Stimulated activated CD4-positive, alpha-beta T cell treated with anti-CD3 and anti-CD28 coated beads, Interleukin-1b, Interleukin-23, amount 100 ng/mL, for 1 hour (primary cell): Measurements from ENCODE around the gene SCGB1C1.
A peak's percentile ranks its signal among the peaks of the same experiment; 100 is the strongest.
"Not testable (repeated sequence)": the region's sequence is repeated elsewhere in the genome, so short reads cannot be mapped to it uniquely, and the experiment has no call there.

ENCODE experiments used
- DNase-seq, 2 donors: peaks; one replicate each; pipeline ENCODE4 v3.0.0-alpha.2; 2020; ENCODE audit warnings: low read depth in 2 of 2

Gene SCGB1C1

DNA sequence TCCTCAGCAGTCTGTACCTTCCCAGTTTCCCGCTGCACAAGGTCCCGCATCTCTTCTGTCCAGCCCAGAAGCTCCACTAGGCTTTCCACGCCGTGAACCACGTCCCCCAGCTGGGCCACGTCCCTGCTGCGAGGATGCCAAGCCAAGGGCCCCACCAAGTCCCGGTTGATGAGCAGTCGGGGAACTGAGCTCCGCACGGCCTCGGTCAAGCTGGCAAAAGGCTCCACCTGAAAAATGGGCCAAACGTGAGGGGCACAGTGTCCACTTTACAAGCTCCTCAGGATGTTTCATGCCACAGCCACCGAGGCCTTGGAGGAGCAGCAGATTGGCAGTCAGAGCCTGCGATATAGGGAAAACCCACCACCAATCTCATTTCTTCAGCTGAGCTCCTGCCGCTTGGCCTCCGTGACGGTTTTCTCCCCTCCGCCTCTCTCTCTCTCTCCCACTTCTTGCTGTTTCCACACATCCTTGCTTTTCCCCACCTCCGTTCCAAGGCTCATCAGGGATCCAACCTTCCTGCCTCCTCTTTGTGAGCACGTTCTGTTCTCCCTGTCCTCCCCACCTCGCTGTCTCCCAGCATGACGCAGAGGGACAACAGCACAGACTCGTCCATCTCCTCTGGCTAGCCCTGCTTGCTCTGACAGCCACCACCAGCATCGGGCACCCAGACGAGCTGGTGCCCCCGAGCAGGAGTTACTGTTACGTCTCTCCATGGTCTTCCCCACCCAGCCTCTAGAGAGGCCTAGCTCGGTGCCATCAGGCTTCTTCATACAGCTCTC lies 26.1 kb downstream of the SCGB1C1 start:
- no peak for DNase-seq

DNA sequence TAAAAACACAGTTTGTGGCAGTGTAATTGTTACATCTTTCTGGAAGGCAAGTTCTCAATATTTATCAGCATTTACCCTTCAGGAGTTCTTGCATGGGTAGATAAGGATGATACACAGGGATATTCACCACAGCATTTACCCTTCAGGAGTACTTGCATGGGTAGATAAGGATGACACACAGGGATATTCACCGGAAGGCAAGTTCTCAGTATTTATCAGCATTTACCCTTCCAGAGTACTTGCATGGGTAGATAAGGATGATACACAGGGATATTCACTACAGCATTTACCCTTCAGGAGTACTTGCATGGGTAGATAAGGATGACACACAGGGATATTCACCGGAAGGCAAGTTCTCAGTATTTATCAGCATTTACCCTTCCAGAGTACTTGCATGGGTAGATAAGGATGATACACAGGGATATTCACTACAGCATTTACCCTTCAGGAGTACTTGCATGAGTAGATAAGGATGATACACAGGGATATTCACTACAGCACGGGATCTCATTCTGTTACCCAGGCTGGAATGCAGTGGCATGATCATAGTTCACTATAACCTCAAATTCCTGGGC lies 27.9 kb downstream of the SCGB1C1 start:
- not testable (repeated sequence) for DNase-seq

DNA sequence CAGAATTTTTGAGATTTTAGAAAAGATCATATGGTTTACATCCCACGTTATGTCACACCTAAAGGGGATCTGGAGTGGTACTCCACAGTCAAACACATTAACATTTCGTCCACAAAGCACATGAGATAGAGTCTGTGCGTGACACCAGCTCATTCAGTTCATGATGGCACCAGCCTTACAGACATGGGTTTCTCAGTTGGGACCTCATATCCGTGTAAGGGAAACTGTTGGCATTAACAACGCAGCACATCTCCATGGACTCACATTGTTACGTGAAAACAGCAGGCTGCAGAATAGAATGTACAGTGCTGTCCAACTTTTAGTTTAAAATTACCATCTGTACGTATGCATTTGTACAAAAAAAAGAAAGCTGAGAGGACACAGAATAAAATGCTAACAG lies 28.7 kb downstream of the SCGB1C1 start:
- no peak for DNase-seq

DNA sequence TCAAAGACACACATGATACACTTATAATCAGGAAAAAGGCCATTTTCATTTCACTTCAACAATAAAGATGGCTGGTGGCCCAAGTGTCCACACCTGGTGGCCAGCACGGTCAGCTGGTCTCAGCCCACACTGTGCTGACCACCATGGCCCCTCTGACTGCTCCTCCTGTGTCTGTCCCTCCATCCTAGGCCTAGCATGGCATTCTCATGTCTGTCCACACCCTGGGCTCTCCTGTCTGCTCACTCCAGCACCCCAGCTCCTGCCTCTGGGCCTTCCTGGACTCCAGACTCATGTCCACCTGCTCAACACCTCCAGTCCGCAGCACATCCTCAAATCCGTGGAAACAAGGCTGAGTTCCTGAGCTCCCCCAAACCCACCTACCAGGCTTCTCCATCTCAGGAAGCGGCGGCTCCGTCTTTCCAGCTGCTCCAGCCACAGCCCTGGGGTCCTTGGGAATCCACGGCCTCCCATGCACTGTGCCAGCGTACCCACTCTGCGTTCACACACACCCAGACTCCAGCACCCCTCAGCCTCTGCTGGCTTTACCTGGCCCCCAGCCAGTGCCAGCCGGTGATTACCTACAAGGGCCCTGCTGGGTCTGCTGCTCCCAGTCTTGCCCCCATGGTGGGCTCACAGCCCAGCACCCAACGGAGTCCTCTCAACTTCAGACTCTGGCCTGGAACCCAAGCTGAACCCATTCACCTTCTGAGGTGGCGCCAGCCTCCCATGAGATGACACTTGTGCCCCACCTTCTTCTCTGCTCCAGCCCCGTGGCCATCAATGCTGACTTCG lies 29.3 kb downstream of the SCGB1C1 start:
- no peak for DNase-seq

DNA sequence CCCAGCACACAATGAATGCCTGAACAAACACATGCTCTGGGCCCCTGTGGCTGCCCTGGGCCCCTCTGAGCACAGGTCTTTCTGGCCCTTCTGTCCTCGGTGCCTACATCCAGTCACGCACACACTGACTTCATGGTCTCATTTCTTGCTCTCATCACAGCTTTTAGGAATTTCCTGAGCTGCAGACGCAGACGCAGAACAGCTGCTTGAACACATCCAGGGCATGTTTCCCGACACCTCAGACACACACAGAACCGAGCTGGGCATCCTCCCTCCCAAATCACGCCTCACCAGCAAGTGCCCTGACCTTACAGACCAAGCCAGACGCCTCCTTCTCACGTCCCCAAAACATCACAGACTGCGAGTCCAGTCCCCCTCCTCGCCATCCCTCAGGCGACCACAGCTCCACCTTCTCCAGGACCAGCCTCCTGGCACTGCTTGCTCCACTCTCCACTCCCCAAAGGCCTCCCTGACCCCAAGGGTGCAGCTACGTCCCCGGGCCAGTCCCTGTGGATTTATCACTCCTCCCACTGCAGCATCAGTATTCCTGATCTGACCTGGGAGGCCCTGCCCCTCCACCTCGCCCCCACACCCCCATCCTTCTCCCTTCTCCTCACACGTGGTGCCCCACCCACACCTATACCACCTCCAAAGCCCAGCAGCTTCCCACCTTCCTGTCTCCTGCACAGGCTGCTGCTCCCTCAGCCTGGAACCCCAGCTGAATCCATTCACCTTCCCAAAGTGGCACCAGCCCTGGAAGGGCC lies 30.3 kb downstream of the SCGB1C1 start:
- no peak for DNase-seq

DNA sequence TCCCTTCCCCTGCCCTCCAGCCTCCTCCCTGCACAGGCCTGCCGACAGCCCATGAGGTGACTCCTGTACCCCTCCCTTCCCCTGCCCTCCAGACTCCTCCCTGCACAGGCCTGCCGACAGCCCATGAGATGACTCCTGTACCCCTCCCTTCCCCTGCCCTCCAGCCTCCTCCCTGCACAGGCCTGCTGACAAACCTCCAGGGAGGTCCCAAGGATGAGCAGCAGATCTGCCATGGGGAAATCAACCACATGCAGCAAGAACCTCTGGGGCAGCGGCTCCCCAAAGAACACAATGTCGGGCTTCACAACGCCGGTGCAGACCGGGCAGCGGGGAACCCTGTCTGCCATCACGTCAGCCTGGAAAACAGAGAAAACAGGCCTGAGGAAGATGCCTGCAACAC lies 31.0 kb downstream of the SCGB1C1 start:
- no peak for DNase-seq

DNA sequence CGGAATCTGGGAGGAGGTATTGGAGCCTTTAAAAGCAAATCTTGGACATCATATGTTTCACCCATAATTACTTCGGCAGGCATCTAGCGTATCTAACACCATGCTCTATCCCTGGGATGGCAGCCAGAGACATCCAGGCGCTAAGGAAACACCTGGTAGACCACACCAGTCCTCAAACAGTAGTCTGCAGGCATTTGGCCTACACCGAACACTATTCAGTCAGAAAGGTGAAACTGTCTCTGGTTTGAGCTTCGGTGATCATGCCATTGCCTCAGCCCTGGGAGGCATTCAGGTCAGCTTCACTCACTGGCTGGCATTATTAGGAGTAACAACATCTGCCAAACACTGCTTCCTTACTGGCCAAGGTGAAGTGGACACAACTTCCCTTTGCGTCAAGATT lies 31.5 kb downstream of the SCGB1C1 start:
- no peak for DNase-seq

DNA sequence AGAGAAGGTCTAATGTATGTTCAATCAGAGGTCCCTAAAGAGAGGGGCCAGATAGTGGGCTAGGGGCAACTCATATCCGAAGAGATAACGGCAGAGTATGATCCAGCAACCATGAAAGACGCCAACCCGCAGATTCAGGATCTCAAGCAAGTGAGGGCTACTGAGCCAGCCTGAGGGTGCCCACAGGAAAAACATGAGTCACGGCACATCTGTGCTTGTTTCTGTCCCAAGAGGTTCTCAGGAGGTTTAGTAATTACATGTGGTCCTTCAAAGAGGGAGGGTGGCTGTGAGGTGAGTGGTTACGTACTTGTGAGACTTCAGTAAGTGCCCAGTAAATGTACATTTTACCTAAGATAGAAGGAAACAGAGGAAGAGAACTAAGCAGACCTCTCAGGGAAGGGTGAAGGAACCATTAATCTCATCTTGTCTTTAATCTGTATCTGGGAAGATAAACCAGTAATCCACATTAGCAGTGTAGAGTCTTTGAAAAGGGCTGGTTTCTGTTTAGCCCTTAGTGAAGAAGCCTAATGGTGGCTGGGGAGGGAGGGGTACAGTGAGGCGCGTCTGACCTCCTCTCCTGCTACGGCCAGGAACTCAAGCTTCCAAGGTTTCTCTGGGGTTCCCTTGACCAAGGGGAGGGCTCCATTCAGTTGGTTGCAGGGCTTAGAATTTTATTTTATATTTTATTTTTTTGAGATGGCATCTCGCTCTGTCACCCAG lies 33.0 kb downstream of the SCGB1C1 start:
- DNase-seq = no peak

DNA sequence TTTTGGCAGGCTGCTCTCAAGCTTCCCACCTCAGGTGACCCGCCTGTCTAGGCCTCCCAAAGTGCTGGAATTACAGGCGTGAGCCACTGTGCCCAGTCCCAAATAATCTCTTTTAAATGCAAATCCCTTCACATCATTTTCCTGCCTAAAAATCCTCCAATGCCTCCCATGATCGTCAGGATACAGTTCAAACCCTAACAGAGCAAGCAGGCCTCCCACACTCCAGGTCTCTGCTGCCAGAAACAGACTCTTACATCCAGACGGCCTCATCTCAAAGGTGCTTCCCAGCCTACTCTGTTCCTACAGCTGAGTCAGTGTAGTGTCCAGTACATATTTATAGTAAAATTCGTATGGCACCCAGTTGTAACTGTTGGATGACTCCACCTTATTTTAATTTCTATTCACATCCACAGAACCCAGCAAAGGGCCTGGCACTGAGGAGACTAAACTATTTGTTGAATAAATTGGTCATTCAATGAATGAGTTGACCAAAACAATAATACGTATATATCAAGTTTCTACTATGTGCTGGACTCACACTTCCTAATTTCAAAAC lies 35.0 kb downstream of the SCGB1C1 start:
- no peak for DNase-seq

DNA sequence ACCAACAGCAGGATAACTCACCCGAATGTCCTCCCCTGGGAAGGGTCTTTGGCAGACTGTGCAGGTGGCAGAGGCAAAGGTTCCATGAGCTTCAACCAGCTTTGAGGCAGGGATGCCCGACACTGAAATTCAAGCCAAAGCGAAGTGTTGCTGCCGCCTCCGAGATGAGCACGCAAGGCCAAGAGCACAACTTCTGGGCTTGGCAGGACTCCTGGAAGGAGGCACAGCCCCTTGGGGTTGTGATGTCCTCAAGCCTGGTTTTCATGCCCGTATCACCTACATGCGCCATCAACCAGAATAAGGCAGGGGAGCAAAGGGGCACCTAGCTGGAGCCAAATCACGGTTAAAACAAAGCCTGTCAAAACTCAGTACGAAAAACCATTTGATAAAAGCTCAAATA lies 37.6 kb downstream of the SCGB1C1 start:
- no peak for DNase-seq

DNA sequence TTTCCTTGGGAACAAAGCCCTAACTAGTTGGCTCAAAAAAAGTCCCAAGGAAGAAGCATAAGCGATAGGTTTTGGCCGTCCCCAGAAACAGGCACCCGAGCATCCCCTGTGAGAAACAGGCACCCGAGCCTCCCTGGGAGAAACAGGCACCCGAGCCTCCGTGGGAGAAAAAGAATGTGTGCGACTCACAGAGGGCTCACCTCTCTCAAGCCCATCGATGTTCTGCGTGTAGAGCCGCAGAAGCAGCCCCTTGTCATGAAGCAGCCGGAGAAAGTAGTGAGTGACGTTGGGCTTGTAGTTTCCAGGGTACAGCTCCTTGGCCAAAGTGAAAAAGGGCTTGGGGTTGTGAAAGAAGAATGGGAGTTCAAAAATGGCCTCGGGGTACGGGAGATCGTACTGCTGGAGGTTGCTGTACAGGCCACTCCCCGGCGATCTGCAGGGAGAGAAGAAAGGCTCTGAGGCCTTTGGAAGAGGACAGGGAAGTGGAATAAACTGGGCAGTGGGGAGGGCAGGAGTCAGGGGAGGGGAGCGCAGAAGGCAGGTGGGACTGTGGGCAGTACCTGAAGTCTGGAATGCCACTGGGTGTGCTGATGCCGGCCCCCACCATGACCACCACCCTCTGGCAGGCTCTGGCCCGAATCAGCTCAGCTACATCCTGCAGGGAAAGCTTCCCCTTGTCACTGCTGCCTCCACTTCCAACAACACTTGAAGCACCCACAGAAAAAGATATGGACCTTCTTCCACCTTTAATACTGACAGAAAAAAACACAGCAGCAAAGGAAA lies 40.1 kb downstream of the SCGB1C1 start:
- no peak for DNase-seq

DNA sequence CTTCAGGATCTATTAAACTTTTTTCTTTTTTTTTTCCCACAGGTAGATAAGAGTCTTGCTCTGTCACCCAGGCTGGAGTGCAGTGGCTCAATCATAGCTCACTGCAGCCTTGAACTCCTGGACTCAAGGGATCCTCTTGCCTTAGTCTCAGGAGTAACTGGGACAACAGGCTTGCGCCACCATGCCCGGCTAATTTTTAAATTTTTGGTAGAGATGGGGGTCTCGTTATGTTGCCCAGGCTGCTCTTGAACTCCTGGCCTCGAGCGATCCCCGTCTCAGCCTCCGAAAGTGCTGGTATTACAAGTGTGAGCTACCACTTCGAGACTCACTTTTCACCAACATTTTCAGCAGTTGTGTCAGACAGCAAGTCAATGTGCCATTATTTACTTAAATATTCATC lies 42.3 kb downstream of the SCGB1C1 start:
- no peak for DNase-seq

DNA sequence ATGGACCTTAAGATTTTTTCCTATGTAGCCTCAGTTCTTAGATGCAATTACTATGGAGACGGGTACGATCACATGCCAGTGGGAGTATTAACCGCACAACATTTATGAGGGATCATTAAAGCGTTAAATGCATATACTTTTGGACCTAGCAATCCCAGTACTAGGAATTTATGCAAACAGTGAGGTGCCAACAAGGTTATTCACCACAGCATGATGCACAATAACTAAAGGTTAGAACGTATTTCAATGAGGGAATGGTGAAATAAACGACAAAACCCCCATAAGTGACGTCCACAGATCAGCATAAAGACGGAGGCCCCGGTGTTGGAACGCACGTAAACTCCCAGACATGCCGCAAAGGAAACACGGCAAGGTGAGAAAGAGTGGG lies 42.7 kb downstream of the SCGB1C1 start:
- no peak for DNase-seq

DNA sequence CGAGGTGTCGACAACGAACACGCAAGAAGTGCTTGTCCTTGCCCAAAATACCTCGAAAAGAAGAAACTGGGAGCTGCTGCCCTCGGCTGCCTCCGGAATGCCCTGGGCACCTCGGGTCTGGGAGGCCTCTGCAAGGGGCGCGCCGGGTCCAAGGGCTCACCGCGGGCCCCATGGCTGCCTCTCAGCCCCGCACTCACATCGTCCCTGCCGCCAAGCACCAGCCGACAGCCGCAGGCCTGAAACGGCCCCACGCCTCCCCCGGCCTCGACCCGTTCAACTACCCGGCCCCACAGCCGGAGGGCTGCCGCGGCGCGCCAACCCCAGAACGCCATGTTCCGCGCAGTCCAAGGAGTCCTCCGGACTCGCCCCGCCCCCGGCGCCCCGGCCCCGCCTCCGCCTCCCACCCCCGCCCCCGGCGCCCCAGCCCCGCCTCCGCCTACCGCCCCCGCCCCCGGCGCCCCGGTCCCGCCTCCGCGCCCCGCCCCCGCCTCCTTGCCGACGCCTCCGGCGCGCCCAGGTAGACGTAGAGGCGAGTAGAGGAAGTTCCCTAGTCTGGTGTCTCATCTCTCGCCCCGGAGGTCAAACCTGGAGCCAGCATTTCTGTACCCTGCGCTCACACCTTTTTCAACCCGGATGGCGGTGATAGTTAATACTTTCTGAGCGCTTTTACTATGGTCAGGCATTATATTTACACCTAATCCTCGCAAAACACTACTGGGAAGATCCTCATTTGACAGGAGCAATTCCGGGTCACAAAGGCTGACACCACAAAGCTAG lies 43.3 kb downstream of the SCGB1C1 start, which contains the start of gene SIRT3:
Gene SIRT3, minus strand, starts transcription at position 346 of the 777 bp plus-strand sequence. Its CDS starts 14 bp downstream, at position 332.
- peak; percentile 62 to 81 for DNase-seq

DNA sequence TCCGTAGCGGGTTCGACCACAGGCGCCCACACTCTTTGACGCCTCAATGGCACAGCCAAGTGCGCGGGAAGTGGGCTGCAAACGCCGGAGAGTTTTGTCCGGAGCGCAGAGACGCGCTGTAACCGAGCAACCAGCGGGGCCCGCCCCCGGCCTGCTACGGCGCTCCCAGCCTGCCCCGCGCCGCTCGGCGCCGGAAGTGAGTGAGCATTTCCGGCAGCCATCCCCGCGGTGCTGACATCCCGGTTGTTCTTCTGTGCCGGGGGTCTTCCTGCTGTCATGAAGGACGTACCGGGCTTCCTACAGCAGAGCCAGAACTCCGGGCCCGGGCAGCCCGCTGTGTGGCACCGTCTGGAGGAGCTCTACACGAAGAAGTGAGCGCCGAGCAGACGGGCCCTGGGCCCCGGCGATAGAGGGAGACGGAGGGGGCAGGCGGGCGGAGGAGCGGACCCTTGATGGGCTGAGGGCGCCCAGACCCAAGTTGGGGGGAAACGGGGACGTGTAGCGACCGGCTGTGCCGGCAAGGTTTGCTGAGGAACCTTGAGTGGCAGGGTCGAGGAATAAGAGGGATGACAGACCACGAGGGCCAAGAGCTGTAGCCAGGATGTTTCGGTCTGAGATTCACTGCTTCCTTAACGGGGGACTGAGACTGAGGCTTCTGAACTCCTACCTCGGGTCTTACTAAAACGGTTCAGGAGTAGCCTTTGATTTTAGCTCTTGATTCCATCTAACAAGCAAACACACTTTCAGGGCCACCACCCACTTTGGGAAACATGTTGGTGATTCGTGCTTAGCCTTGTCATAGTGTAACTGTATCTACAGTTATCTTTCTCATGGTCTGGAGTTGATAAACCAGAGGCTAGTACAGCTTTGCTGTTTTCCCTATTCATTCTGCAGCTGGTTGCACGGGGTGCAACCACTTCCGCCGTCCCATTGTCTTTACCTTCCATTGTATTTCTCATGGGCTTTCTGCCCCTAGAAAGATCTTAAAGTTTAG lies 44.2 kb downstream of the SCGB1C1 start, which contains the start of gene PSMD13:
Gene PSMD13, plus strand, starts transcription at position 203 of the 994 bp plus-strand sequence. Its CDS starts 74 bp downstream, at position 277.
- peak; percentile 71 to 77 for DNase-seq

DNA sequence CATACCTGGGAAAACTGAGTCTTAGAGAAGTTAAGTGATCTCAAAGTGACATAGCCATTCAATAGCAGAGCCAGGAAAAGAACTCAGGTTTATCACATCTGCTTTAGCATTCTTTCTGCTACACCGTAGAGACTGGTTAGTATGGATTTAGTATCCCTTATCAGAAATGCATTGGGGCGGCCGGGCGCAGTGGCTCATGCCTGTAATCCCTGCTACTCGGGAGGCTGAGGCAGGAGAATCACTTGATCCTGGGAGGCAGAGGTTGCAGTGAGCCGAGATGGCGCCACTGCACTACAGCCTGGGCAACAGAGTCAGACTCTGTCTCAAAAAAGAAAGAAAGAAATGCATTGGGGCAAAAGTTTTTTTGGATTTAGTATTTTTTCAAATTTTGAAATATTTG lies 45.5 kb downstream of the SCGB1C1 start:
- not testable (repeated sequence) for DNase-seq

DNA sequence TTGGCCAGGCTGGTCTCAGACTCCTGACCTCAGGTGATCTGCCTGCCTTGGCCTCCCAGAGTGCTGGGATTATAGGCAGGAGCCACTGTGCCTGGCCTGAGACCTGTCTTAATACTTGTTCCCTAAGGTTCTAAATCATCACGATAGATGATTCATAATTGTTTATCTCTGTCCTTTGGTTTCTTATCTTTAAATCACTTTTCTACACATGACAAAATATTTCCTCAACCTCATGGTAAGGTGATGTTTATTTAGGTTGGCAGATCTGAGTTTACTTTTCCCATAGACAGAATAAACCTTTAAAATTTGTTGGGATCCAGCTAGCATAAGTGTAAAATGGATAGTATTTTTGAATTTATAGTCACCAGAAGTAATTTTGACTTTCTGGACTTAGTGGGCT lies 47.4 kb downstream of the SCGB1C1 start:
- no peak for DNase-seq

DNA sequence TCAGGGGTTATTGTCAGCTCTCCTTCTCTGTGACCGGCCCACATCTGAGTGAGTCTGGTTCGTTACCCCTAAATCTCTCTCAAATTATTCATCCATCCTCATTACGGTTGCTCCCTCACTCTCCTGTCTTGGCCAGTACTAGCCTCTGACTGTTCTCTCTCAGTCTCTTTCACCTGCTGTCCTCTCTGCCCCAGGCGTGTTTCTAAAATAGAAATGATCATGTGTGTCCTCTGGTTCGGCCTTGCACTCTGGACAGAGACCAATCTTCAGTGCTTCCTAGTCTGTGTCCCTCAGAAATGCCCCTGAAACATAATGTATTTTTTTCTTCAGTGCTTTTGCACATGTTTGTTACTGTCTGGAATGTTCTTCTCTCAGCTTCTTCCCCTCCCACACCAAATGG lies 48.8 kb downstream of the SCGB1C1 start:
- DNase-seq = no peak
